Hepatocyte (in vitro differentiated cells): ENCODE results near the gene KCNQ1. TPM values are rescaled to one million over a fixed set of nuclear protein-coding genes. Genes with fewer than 3 reads are reported as not detected.

ENCODE experiments used
- DNase-seq: peaks from one replicate; pipeline ENCODE4 v3.0.0-alpha.2; 2016; ENCODE audit warnings: low spot score
- H2AFZ ChIP-seq: fragments of 200-600 bp; sonication (generic); 2 replicates; pipeline ENCODE4 v1.6.0; 2016; ENCODE audit warnings: antibody characterized with exemption, mild to moderate bottlenecking
- H3K27ac ChIP-seq: fragments of 200-600 bp; sonication (generic); 2 replicates; pipeline ENCODE4 v1.5.1; 2016; ENCODE audit warnings: mild to moderate bottlenecking
- H3K27me3 ChIP-seq: fragments of 200-600 bp; sonication (generic); 2 replicates; pipeline ENCODE4 v1.6.1; 2016
- H3K36me3 ChIP-seq: fragments of 200-600 bp; sonication (generic); replicated peaks from 2 replicates; pipeline ENCODE4 v1.5.1; 2016; ENCODE audit warnings: low read depth; ENCODE audit not compliant: insufficient read depth
- H3K4me1 ChIP-seq: fragments of 200-600 bp; sonication (generic); 2 replicates; pipeline ENCODE4 v1.5.1; 2016; ENCODE audit warnings: mild to moderate bottlenecking, moderate library complexity; ENCODE audit not compliant: insufficient read depth
- H3K4me2 ChIP-seq: fragments of 200-600 bp; sonication (generic); 2 replicates; pipeline ENCODE4 v1.6.0; 2016
- H3K4me3 ChIP-seq: fragments of 200-600 bp; sonication (generic); 2 replicates; pipeline ENCODE4 v1.5.1; 2016; ENCODE audit warnings: mild to moderate bottlenecking
- H3K79me2 ChIP-seq: fragments of 200-600 bp; sonication (generic); 2 replicates; pipeline ENCODE4 v1.6.0; 2017; ENCODE audit warnings: mild to moderate bottlenecking
- H3K9me2 ChIP-seq: fragments of 200-600 bp; sonication (generic); replicated peaks from 2 replicates; pipeline ENCODE4 v1.6.0; 2017; ENCODE audit warnings: mild to moderate bottlenecking; ENCODE audit not compliant: insufficient read depth
- H3K9me3 ChIP-seq: fragments of 200-600 bp; sonication (generic); 2 replicates; pipeline ENCODE4 v1.5.1; 2016; ENCODE audit warnings: low read depth, mild to moderate bottlenecking
- H4K20me1 ChIP-seq: fragments of 200-600 bp; sonication (generic); 2 replicates; pipeline ENCODE4 v1.6.0; 2016; ENCODE audit warnings: mild to moderate bottlenecking; ENCODE audit not compliant: insufficient read depth, poor library complexity, severe bottlenecking
- CTCF ChIP-seq: fragments of 200-600 bp; sonication (generic); IDR thresholded peaks from 2 replicates; pipeline ENCODE4 v1.5.1; 2016; ENCODE audit warnings: antibody characterized with exemption, mild to moderate bottlenecking; ENCODE audit not compliant: poor library complexity
- EZH2 ChIP-seq: fragments of 200-600 bp; sonication (generic); IDR thresholded peaks from 2 replicates; pipeline ENCODE4 v1.6.1; 2016; ENCODE audit warnings: antibody characterized with exemption, mild to moderate bottlenecking, borderline replicate concordance
- EZH2phosphoT487 ChIP-seq: fragments of 200-600 bp; sonication (generic); IDR thresholded peaks from one replicate; pipeline ENCODE4 v1.6.1; 2018; ENCODE audit warnings: antibody characterized with exemption, mild to moderate bottlenecking, low read depth, moderate library complexity; ENCODE audit not compliant: unreplicated experiment, severe bottlenecking
- WGBS: methylation state at CpG from one replicate; pipeline ENCODE4 v1.1.6; 2016; ENCODE audit warnings: low lambda C conversion rate; ENCODE audit errors: missing lambda C conversion rate; 5-methylcytosine and 5-hydroxymethylcytosine counted together
- polyA plus RNA-seq: library from polyadenylated mRNA; unstranded; fragments of >200 nt; fragmentation: Nextera tagmentation; extraction: Ambion mirVana; gene quantifications from 2 replicates; pipeline ENCODE4 v1.2.1, GENCODE V29; 2016
- total RNA-seq: library from RNA; depleted of rRNA; stranded (reverse); fragments of >200 nt; gene quantifications from 2 replicates; pipeline ENCODE4 v1.2.3, GENCODE V29; 2014

The KCNQ1 gene
- total and polyA plus RNA-seq, 2 experiments from 2014 or later = 1.8 to 6.4 TPM

GRCh38 chr11:2451336-2451735 lies 6.5 kb downstream of the KCNQ1 start:
- no peaks in the 10 kb centered on the region for H3K9me3 ChIP-seq
- H3K4me2 ChIP-seq = no peak overlapping the region
- H3K4me1 ChIP-seq = no peaks in the 10 kb centered on the region
- H4K20me1 ChIP-seq = no peaks in the 10 kb centered on the region
- H3K27me3 ChIP-seq = peaks cover 11% of the 10 kb centered on the region
- 95% methylated on average over 15 of the region's 15 CpGs for WGBS
- H2AFZ ChIP-seq = no peak overlapping the region
- DNase-seq = no peak
- H3K27ac ChIP-seq = no peak overlapping the region
- no peaks in the 10 kb centered on the region for H3K36me3 ChIP-seq
- H3K4me3 ChIP-seq = no peak overlapping the region
- H3K79me2 ChIP-seq = no peaks in the 10 kb centered on the region
- no peaks in the 10 kb centered on the region for H3K9me2 ChIP-seq
- TF ChIP-seq EZH2 (no peak), EZH2phosphoT487 (no peak), CTCF (no peak)

- no peak for DNase-seq
- Histone ChIP-seq H3K27me3 (peaks cover 7% of the 10 kb centered on the region), H3K4me2 (no peak overlapping the region), H3K4me3 (no peak overlapping the region), H3K9me2 (no peaks in the 10 kb centered on the region), H3K79me2 (no peaks in the 10 kb centered on the region), H3K27ac (no peak overlapping the region), H3K9me3 (no peaks in the 10 kb centered on the region), H4K20me1 (no peaks in the 10 kb centered on the region), H3K36me3 (no peaks in the 10 kb centered on the region), H2AFZ (no peak overlapping the region), H3K4me1 (no peaks in the 10 kb centered on the region)
- 80% methylated on average over 6 of the region's 6 CpGs for WGBS
- TF ChIP-seq CTCF = no peak
- TF ChIP-seq EZH2phosphoT487 = no peak
- TF ChIP-seq EZH2 = no peak
These were observed 7.1 kb downstream of the KCNQ1 start for GRCh38 chr11:2451916-2452315.

GRCh38 chr11:2452321-2453012 lies 7.7 kb downstream of the KCNQ1 start:
- TF ChIP-seq EZH2phosphoT487 (no peak), EZH2 (no peak), CTCF (no peak)
- H3K79me2 ChIP-seq = no peaks in the 10 kb centered on the region
- no peaks in the 10 kb centered on the region for H4K20me1 ChIP-seq
- no peaks in the 10 kb centered on the region for H3K9me3 ChIP-seq
- no peak overlapping the region for H3K4me3 ChIP-seq
- no peak overlapping the region for H2AFZ ChIP-seq
- no peaks in the 10 kb centered on the region for H3K4me1 ChIP-seq
- H3K4me2 ChIP-seq = no peak overlapping the region
- H3K27ac ChIP-seq = no peak overlapping the region
- no peak for DNase-seq
- WGBS = 63% methylated on average over 18 of the region's 20 CpGs
- no peaks in the 10 kb centered on the region for H3K36me3 ChIP-seq
- H3K27me3 ChIP-seq = peaks cover 4% of the 10 kb centered on the region
- H3K9me2 ChIP-seq = no peaks in the 10 kb centered on the region
